ENCODE measurements around the gene RPP38. TPM values are rescaled to one million over a fixed set of nuclear protein-coding genes. Genes with fewer than 3 reads are reported as not detected.

RPP38 gene
- total and polyA plus RNA-seq, 2 of the 8 experiments (the other 6 are each of a cell fraction or from before 2014, with no cell fraction given): 20.8 to 23.3 TPM

GRCh38 chr10:15097011-15097812 is at the start of gene RPP38 (continued):
- peak; percentile 73 for TF ChIP-seq MAX (IDR thresholded peaks at IDR 0.05)
